WTC11 (cell line): ENCODE measurements around the gene ATOX1. TPM values are rescaled to one million over a fixed set of nuclear protein-coding genes. Genes with fewer than 3 reads are reported as not detected.

ENCODE experiments used
- ATAC-seq: fragments of 200-7000 bp; cut with Tn5 transposase; 2 replicates; pipeline ENCODE4 v1.10.0; 2021; ENCODE audit warnings: mild to moderate bottlenecking, moderate library complexity
- CTCF ChIA-PET: fragments of 300-600 bp; sonication (Branson Sonifier 250); formaldehyde crosslinking; loops from one replicate; lab custom pipeline; 2021; ENCODE audit warnings: antibody characterized with exemption; lab: Charles Lee
- POLR2A ChIA-PET: fragments of 350-600 bp; sonication (Branson Sonifier 250); formaldehyde crosslinking; loops from one replicate; lab custom pipeline; 2021; ENCODE audit warnings: antibody characterized with exemption; lab: Charles Lee
- DNase-seq: peaks from one replicate; pipeline ENCODE4 v3.0.0; 2021; ENCODE audit warnings: low spot score
- H3K27ac Mint-ChIP-seq: 2 replicates; pipeline ENCODE4 v1.8.0; 2021; ENCODE audit warnings: mixed read lengths
- H3K27me3 Mint-ChIP-seq: 2 replicates; pipeline ENCODE4 v1.8.0; 2021; ENCODE audit warnings: low read depth, mild to moderate bottlenecking, moderate library complexity, mixed read lengths
- H3K36me3 Mint-ChIP-seq: 2 replicates; pipeline ENCODE4 v1.8.0; 2021; ENCODE audit warnings: mixed read lengths
- H3K4me1 Mint-ChIP-seq: 2 replicates; pipeline ENCODE4 v1.8.0; 2022; ENCODE audit warnings: mixed read lengths
- H3K4me3 Mint-ChIP-seq: 2 replicates; pipeline ENCODE4 v1.8.0; 2021; ENCODE audit warnings: mild to moderate bottlenecking, moderate library complexity, mixed read lengths
- H3K9me3 Mint-ChIP-seq: 2 replicates; pipeline ENCODE4 v1.8.0; 2021; ENCODE audit warnings: mixed read lengths
- ARID4B ChIP-seq: sonication (generic); formaldehyde crosslinking; IDR thresholded peaks from 2 replicates; pipeline ENCODE4 v1.8.0; 2023; ENCODE audit warnings: missing genetic modification reagents, mild to moderate bottlenecking, borderline replicate concordance
- ATF1 ChIP-seq: sonication (generic); formaldehyde crosslinking; IDR thresholded peaks from 2 replicates; pipeline ENCODE4 v1.8.1; 2023; ENCODE audit warnings: mild to moderate bottlenecking, moderate library complexity, missing genetic modification reagents
- ATF2 ChIP-seq: sonication (generic); formaldehyde crosslinking; IDR thresholded peaks from 2 replicates; pipeline ENCODE4 v1.8.1; 2022; ENCODE audit warnings: low read depth, missing genetic modification reagents, borderline replicate concordance
- E2F4 ChIP-seq: sonication (generic); formaldehyde crosslinking; IDR thresholded peaks from 2 replicates; pipeline ENCODE4 v1.8.1; 2022; ENCODE audit warnings: low read depth, mild to moderate bottlenecking, moderate library complexity, missing genetic modification reagents, borderline replicate concordance
- GABPB1 ChIP-seq: sonication (generic); formaldehyde crosslinking; IDR thresholded peaks from 2 replicates; pipeline ENCODE4 v1.8.1; 2023; ENCODE audit warnings: mild to moderate bottlenecking, missing genetic modification reagents
- GTF2I ChIP-seq: fragments of 250-450 bp; sonication (Bioruptor Pico); conservative IDR thresholded peaks from 2 replicates; pipeline ENCODE4 v1.4.0; 2021; ENCODE audit warnings: mild to moderate bottlenecking
- JUN ChIP-seq: sonication (generic); formaldehyde crosslinking; IDR thresholded peaks from 2 replicates; pipeline ENCODE4 v1.8.0; 2023; ENCODE audit warnings: mild to moderate bottlenecking, missing genetic modification reagents
- MYBL2 ChIP-seq: sonication (generic); formaldehyde crosslinking; IDR thresholded peaks from 2 replicates; pipeline ENCODE4 v1.8.1; 2023; ENCODE audit warnings: mild to moderate bottlenecking, moderate library complexity, missing genetic modification reagents
- NFATC4 ChIP-seq: fragments of 250-450 bp; sonication (Bioruptor Pico); IDR thresholded peaks from 2 replicates; pipeline ENCODE4 v1.9.0; 2021; ENCODE audit warnings: mild to moderate bottlenecking
- PRRX2 ChIP-seq: fragments of 250-450 bp; sonication (Bioruptor Pico); IDR thresholded peaks from 2 replicates; pipeline ENCODE4 v1.8.0; 2021; ENCODE audit warnings: mild to moderate bottlenecking
- TCF7 ChIP-seq: sonication (generic); formaldehyde crosslinking; IDR thresholded peaks from 2 replicates; pipeline ENCODE4 v1.8.0; 2022; ENCODE audit warnings: mild to moderate bottlenecking, low read depth, missing genetic modification reagents, moderate library complexity
- TP53 ChIP-seq: sonication (generic); formaldehyde crosslinking; IDR thresholded peaks from 2 replicates; pipeline ENCODE4 v1.8.1; 2023; ENCODE audit warnings: mild to moderate bottlenecking, missing genetic modification reagents
- ZNF219 ChIP-seq: sonication (generic); formaldehyde crosslinking; IDR thresholded peaks from 2 replicates; pipeline ENCODE4 v1.8.0; 2023; ENCODE audit warnings: missing genetic modification reagents, mild to moderate bottlenecking, borderline replicate concordance
- ZSCAN18 ChIP-seq: fragments of 250-450 bp; sonication (Bioruptor Pico); IDR thresholded peaks from 2 replicates; pipeline ENCODE4 v2.1.2; 2022; ENCODE audit warnings: mild to moderate bottlenecking, moderate library complexity
- total RNA-seq: library from RNA; stranded (reverse); gene quantifications from 3 replicates; pipeline ENCODE4 v1.2.3, GENCODE V29; 2021

The ATOX1 gene
- total RNA-seq, 1 experiment from 2014 or later, result 76.4 TPM

- H3K4me3 Mint-ChIP-seq, result peak overlapping the region; percentile 94
- H3K4me1 Mint-ChIP-seq, result peaks cover 52% of the 10 kb centered on the region
- H3K36me3 Mint-ChIP-seq, result peaks cover 28% of the 10 kb centered on the region
- ChIA-PET CTCF (no interaction called here), POLR2A (interaction anchor here (0.6 to 3.1 kb wide), 3 partner anchors 15 to 89 kb away, joined by 4 to 27 read pairs (median 10); partner anchors contain the start of gene ATOX1)
- H3K27ac Mint-ChIP-seq, result peak overlapping the region; percentile 17
- TF ChIP-seq TP53 (CRISPR knock-in tag), result no peak
- TF ChIP-seq ATF1, result 0 out of 2 replicates have a peak, but pooled peaks have one; percentile 33
- no peak for TF ChIP-seq NFATC4 (CRISPR knock-in tag)
- TF ChIP-seq PRRX2, result 0 out of 2 replicates have a peak, but pooled peaks have one; percentile 13
- TF ChIP-seq MYBL2, result peak; percentile 1; the same call in 1 of the 2 replicates
- no peak for TF ChIP-seq ARID4B (CRISPR knock-in tag)
- TF ChIP-seq E2F4 (CRISPR knock-in tag), result 0 out of 2 replicates have a peak, but pooled peaks have one; percentile 14
- no peak for TF ChIP-seq ZSCAN18 (CRISPR knock-in tag)
- TF ChIP-seq GTF2I, result no peak
- no peaks in the 10 kb centered on the region for H3K27me3 Mint-ChIP-seq
- DNase-seq (no peak), ATAC-seq (no peak)
- H3K9me3 Mint-ChIP-seq, result no peaks in the 10 kb centered on the region
Observed at GRCh38 chr5:151772846-151773561, 14.6 kb upstream of the ATOX1 start.

- H3K27ac Mint-ChIP-seq, result peak overlapping the region; percentile 17
- CTCF ChIA-PET, result interaction anchor here (1.1 to 2.3 kb wide), 5 partner anchors 30 to 113 kb away, joined by 3 to 24 read pairs (median 7); no protein-coding TSS in a partner anchor
- H3K4me1 Mint-ChIP-seq, result peaks cover 44% of the 10 kb centered on the region
- DNase-seq (peak; percentile 47), ATAC-seq (no peak)
- POLR2A ChIA-PET, result interaction anchor here (0.6 to 3.1 kb wide), 9 partner anchors 11 to 280 kb away, joined by 3 to 27 read pairs (median 3); partner anchors contain the start of gene ATOX1
- no peaks in the 10 kb centered on the region for H3K27me3 Mint-ChIP-seq
- H3K36me3 Mint-ChIP-seq, result peaks cover 20% of the 10 kb centered on the region
- H3K4me3 Mint-ChIP-seq, result peak overlapping the region; percentile 94
- no peaks in the 10 kb centered on the region for H3K9me3 Mint-ChIP-seq
- TF ChIP-seq ZNF219 (CRISPR knock-in tag), result no peak
- no peak for TF ChIP-seq JUN
- no peak for TF ChIP-seq ATF2 (CRISPR knock-in tag)
- TF ChIP-seq TCF7 (CRISPR knock-in tag), result no peak; the same call in 1 of the 2 replicates
- TF ChIP-seq ARID4B (CRISPR knock-in tag), result peak; percentile 64; the same call in 1 of the 2 replicates
- TF ChIP-seq GABPB1, result no peak
Observed at GRCh38 chr5:151772029-151772845, 13.8 kb upstream of the ATOX1 start.
